Mucosa of rectum (tissue), 2 donors: ENCODE results near the gene ABCD3.
"Not testable (repeated sequence)": the region's sequence is repeated elsewhere in the genome, so short reads cannot be mapped to it uniquely, and the experiment has no call there.

ENCODE experiments used
- H3K27ac ChIP-seq, 2 donors: one replicate each; pipeline ENCODE4 v1.7.0; 2013; ENCODE audit warnings: inconsistent platforms in 2 of 2, low read depth in 2 of 2, low read length in 2 of 2
- H3K27me3 ChIP-seq, 2 donors: one replicate each; pipeline ENCODE4 v1.7.0; 2013; ENCODE audit warnings: low read length in 2 of 2; ENCODE audit not compliant: control insufficient read depth in 2 of 2, insufficient read depth in 2 of 2
- H3K36me3 ChIP-seq, 2 donors: one replicate each; pipeline ENCODE4 v1.7.0; 2013; ENCODE audit warnings: low read length in 2 of 2; ENCODE audit not compliant: control insufficient read depth in 2 of 2, insufficient read depth in 2 of 2
- H3K4me1 ChIP-seq, 2 donors: one replicate each; pipeline ENCODE4 v1.7.0; 2013; ENCODE audit warnings: low read length in 2 of 2, mild to moderate bottlenecking in 1 of 2; ENCODE audit not compliant: control insufficient read depth in 2 of 2, insufficient read depth in 2 of 2
- H3K4me3 ChIP-seq, 2 donors: one replicate each; pipeline ENCODE4 v1.7.0; 2013; ENCODE audit warnings: low read length in 2 of 2
- H3K9ac ChIP-seq, 2 donors: one replicate each; pipeline ENCODE4 v1.7.0; 2013; ENCODE audit warnings: low read length in 2 of 2, low read depth in 1 of 2, mild to moderate bottlenecking in 1 of 2
- H3K9me3 ChIP-seq, 2 donors: one replicate each; pipeline ENCODE4 v1.7.0; 2013; ENCODE audit warnings: low read length in 2 of 2; ENCODE audit not compliant: control insufficient read depth in 2 of 2
- donor health status: healthy.
- donor health status: Normal muscosa, but diverticular disease.

Gene ABCD3

DNA sequence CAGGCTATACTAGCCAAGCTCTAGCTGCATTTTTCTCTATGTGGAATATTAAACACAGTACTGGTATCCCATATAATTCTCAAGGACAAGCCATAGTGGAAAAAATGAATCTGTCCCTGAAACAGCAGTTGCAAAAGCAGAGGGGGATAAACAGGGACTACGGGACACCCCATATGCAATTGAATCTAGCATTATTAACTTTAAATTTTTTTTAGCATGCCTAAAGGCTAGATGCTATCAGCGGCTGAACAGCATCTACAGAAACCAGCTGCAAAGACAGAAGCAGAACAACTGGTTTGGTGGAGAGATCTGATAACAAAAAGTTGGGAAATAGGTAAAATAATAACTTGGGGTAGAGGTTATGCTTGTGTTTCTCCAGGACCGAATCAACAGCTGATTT lies 30.6 kb downstream of the ABCD3 start:
- H3K9me3 ChIP-seq, result peaks cover 12 to 25% of the 10 kb centered on the region in 2 donors
- H3K36me3 ChIP-seq, result peaks cover 18 to 23% of the 10 kb centered on the region in 2 donors
- H3K27ac ChIP-seq, result not testable (repeated sequence)

GRCh38 chr1:94456736-94457135 lies 38.5 kb downstream of the ABCD3 start:
- Histone ChIP-seq H3K9me3 (peaks cover 0 to 2% of the 10 kb centered on the region in 2 donors), H3K9ac (no peak overlapping the region), H3K4me1 (peaks cover under 1 to 4% of the 10 kb centered on the region in 2 donors), H3K4me3 (no peak overlapping the region), H3K36me3 (peaks cover 6 to 20% of the 10 kb centered on the region in 2 donors), H3K27me3 (no peaks in the 10 kb centered on the region), H3K27ac (no peak overlapping the region)

More for the DNA sequence above, 30.6 kb downstream of the ABCD3 start:
- H3K4me1 ChIP-seq, H3K27me3 ChIP-seq, H3K9ac ChIP-seq, H3K4me3 ChIP-seq: not testable (repeated sequence)

DNA sequence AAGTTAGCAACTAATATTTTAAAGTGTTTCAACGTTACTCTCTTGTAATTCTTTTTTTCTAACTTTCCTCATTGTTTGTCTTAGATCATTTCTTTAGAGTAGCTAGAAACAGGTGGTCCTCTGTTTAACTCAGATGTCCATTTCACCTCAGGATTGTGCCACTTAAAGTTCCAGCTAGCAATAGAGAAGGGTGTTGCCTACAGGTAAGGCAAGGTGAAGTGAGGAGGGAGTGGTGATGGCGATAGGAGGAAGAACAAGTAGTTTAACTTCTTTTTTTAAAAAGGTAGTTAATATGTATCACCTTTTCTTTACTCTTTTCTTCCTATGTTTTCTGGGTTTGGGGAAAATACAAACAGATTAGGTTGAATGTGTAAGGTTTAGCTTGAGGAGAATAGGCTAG lies 44.4 kb downstream of the ABCD3 start:
- Histone ChIP-seq H3K4me1 (peaks cover 12 to 19% of the 10 kb centered on the region in 2 donors), H3K27me3 (no peaks in the 10 kb centered on the region), H3K27ac (peak overlapping the region; percentile 60 to 72), H3K4me3 (no peak overlapping the region), H3K36me3 (peaks cover 14 to 38% of the 10 kb centered on the region in 2 donors), H3K9ac (peak overlapping the region in 1 of 2 donors; percentile 51), H3K9me3 (no peaks in the 10 kb centered on the region)

- H3K9ac ChIP-seq, result peak overlapping the region in 1 of 2 donors; percentile 51
- H3K4me1 ChIP-seq, result peaks cover 12 to 19% of the 10 kb centered on the region in 2 donors
- H3K4me3 ChIP-seq, result no peak overlapping the region
- no peaks in the 10 kb centered on the region for H3K9me3 ChIP-seq
- peak overlapping the region; percentile 60 to 72 for H3K27ac ChIP-seq
- H3K27me3 ChIP-seq, result no peaks in the 10 kb centered on the region
- peaks cover 10 to 32% of the 10 kb centered on the region in 2 donors for H3K36me3 ChIP-seq
Observed at GRCh38 chr1:94463056-94463764, 45.0 kb downstream of the ABCD3 start.

DNA sequence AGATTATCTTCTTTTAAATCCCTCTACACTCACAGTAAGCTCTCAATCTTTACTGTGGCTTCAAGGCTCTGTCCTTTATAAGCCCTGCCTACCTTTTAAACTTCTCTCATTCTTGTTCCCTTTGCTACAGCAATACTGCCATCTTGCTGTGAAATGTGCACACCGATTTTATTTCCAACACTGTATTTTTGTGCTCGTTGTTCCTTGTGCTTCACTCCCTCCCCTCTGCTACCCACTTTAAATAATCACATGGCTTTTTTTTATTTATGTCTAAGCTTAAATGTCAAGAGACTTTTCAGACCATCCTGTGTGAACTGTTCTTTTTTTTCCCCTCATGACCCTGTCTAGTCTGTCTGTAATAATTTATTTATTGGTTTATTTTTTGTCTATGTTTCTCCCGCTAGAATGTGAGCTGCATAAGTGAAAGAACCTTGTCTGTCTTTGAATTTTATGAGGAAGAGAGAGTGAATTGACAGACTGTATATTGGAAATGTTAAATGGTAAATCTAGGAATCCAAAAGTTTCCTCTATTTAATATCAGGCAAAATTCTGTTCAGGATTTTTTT lies 45.7 kb downstream of the ABCD3 start:
- Histone ChIP-seq H3K4me3 (no peak overlapping the region), H3K27ac (peak overlapping the region; percentile 60 to 72), H3K4me1 (peaks cover 12 to 19% of the 10 kb centered on the region in 2 donors), H3K27me3 (no peaks in the 10 kb centered on the region), H3K9ac (peak overlapping the region in 1 of 2 donors; percentile 51), H3K36me3 (peaks cover 10 to 33% of the 10 kb centered on the region in 2 donors), H3K9me3 (no peaks in the 10 kb centered on the region)

DNA sequence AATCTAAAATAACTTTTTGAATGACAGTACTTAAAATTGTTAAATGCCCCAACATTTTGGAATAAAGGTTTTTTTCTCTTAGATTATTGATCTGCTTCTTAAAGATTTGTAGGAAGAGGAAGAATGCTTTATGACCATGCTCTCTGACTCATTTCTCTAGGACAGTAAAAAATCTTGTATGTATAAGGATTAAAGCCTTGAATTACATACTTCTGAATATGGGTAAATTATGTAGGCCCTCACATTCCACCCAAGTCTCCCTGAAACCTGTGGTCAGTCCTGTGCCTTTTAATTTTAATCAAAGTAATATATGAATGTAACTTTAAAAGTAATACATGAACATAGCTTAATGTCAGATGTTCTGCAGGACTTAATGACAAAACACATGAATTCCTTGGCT lies 50.5 kb downstream of the ABCD3 start:
- Histone ChIP-seq H3K27me3 (no peaks in the 10 kb centered on the region), H3K9ac (no peak overlapping the region), H3K9me3 (no peaks in the 10 kb centered on the region), H3K27ac (no peak overlapping the region), H3K36me3 (peaks cover 16 to 34% of the 10 kb centered on the region in 2 donors), H3K4me1 (no peaks in the 10 kb centered on the region), H3K4me3 (no peak overlapping the region)

GRCh38 chr1:94471271-94471670 lies 53.1 kb downstream of the ABCD3 start:
- Histone ChIP-seq H3K27me3 (no peaks in the 10 kb centered on the region), H3K9ac (no peak overlapping the region), H3K9me3 (no peaks in the 10 kb centered on the region), H3K4me3 (no peak overlapping the region), H3K27ac (no peak overlapping the region), H3K4me1 (no peaks in the 10 kb centered on the region), H3K36me3 (peaks cover 11 to 18% of the 10 kb centered on the region in 2 donors)

DNA sequence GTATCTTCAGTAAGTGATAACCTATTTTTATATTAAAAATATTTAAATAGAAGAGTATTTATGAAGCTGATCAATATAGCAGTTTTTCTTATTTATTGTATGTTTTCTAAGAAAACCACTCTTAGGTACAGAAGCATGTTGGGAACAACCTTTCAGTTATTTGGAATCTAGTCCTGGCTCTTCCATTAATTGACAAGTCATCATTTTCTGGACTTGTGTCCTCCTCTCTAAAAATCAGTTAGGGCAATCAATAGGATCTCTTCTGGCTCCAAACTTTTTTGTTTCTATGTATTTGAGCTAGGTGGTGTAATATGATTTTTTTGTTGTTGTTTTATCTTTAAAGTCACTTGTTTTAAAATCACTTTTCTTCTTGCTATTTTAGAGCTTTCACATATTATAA lies 57.0 kb downstream of the ABCD3 start:
- Histone ChIP-seq H3K9ac (no peak overlapping the region), H3K9me3 (no peaks in the 10 kb centered on the region), H3K4me1 (no peaks in the 10 kb centered on the region), H3K36me3 (peaks cover 12 to 13% of the 10 kb centered on the region in 2 donors), H3K27ac (no peak overlapping the region), H3K27me3 (no peaks in the 10 kb centered on the region), H3K4me3 (no peak overlapping the region)

GRCh38 chr1:94479682-94480081 lies 61.5 kb downstream of the ABCD3 start:
- no peaks in the 10 kb centered on the region for H3K27me3 ChIP-seq
- peaks cover 17 to 28% of the 10 kb centered on the region in 2 donors for H3K36me3 ChIP-seq
- H3K27ac ChIP-seq, result no peak overlapping the region
- no peak overlapping the region for H3K9ac ChIP-seq
- H3K4me3 ChIP-seq, result no peak overlapping the region
- no peaks in the 10 kb centered on the region for H3K4me1 ChIP-seq
- no peaks in the 10 kb centered on the region for H3K9me3 ChIP-seq

DNA sequence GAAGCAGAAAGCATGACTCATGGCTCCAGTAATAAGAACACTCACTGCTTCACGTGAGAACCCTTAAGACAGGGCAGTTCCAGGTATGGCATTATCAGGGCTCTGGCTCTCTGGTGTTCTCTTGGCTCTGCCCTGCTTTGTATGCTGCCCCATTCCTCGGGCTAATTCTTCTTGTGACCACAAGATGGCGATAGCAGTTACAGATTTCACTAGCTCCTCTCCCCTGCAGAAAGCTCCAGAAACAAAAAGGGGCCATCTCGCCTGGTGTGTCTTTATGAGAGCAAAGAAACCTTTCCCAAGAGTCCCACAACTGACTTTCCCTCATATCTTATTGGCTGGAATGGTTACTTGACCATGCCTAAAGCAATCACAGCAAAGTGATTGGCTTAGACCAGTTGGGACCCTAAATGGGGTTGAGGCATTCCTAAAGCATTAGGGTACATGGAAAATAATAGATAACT lies 63.3 kb downstream of the ABCD3 start:
- Histone ChIP-seq H3K27ac (no peak overlapping the region), H3K4me3 (no peak overlapping the region), H3K27me3 (no peaks in the 10 kb centered on the region), H3K9me3 (no peaks in the 10 kb centered on the region), H3K36me3 (peaks cover 15 to 26% of the 10 kb centered on the region in 2 donors), H3K4me1 (no peaks in the 10 kb centered on the region), H3K9ac (no peak overlapping the region)
